Stomach (tissue), 4 donors: ENCODE measurements around the gene KRT33B.

ENCODE experiments used
- CTCF ChIP-seq, 7 experiments: fragments of 450-650 bp in 4 of 7; fragments of 200-600 bp in 3 of 7; sonication (generic) in 3 of 7; IDR thresholded peaks; one replicate each; pipeline ENCODE4 v1.5.1; 2016 to 2019; ENCODE audit warnings: antibody characterized with exemption in 7 of 7, control low read depth in 2 of 7, mild to moderate bottlenecking in 1 of 7
- POLR2A ChIP-seq, 4 donors: fragments of 450-650 bp; IDR thresholded peaks; one replicate each; pipeline ENCODE4 v1.6.1; 2016; ENCODE audit warnings: antibody characterized with exemption in 4 of 4, control low read depth in 2 of 4, mild to moderate bottlenecking in 1 of 4, moderate library complexity in 1 of 4

- TF ChIP-seq CTCF (IDR thresholded peaks at IDR 0.05) (no peak), POLR2A (IDR thresholded peaks at IDR 0.05) (no peak)
Observed at GRCh38 chr17:41334385-41335305, 35.0 kb downstream of the KRT33B start.
